Stimulated activated CD8-positive, alpha-beta memory T cell treated with anti-CD3 and anti-CD28 coated beads, Interleukin-4, amount 100 ng/mL, for 4 hours (primary cell): ENCODE measurements around the gene TMED8.
"Not testable (repeated sequence)": the region's sequence is repeated elsewhere in the genome, so short reads cannot be mapped to it uniquely, and the experiment has no call there.

Source experiments
- DNase-seq, 2 donors: peaks; one replicate each; pipeline ENCODE4 v3.0.0-alpha.2; 2020; ENCODE audit warnings: low read depth in 2 of 2, low spot score in 1 of 2

TMED8 gene

DNA sequence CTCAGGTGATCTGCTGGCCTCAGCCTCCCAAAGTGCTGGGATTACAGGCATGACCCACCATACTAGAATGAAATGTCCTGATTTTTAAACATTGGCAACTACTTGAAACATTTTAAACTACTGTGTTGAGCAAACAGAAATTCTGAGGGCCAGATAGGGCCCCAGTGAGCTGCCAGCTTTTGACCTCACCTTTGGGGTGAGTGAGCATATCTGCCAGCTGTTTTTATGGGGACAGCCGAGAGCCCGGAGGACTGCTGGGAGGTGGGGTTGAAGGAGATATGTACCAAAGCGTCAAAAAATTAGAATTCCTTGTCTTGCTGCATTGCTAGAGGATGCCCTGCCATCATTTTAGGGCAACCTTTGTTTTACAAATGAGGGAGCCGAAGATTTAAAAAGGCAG, 53.3 kb downstream of the TMED8 start:
- no peak for DNase-seq

- DNase-seq: no peak
Observed at GRCh38 chr14:77322951-77323350, 53.9 kb downstream of the TMED8 start.

DNA sequence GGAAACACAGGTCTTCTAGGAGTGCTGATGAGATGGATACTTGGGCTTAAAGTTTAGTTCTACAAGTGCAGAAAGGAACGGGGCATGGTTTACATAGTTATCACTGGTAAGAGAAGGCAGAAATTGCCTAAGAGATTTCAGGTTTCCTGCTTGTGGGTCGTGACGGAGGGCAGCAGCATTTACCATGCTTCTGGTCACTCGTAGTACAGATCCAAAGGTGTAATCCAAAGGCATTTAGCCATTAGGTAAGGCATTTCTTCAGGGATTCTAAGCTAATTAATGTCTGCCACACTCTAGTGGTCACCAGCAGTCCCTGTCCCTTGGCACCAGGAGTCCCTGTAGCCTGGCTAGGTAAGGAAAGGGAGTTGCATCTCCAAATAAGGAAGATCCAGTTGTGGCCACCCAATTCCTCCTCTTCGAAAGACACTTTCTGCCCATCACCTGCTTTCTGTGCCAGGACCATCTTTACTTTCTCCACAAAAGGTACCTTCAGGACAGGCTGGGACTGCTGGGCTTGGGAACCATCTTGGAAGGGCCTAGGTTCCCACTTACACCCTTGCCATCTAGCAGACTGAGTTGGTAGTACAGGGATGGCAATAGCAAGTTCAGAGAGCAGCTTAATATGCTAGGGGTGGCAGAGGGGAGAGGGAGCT, 54.5 kb downstream of the TMED8 start:
- no peak for DNase-seq

GRCh38 chr14:77320238-77320935, 56.5 kb downstream of the TMED8 start, which contains the start of gene POMT2:
TSS of gene POMT2 (minus strand) at chr14:77320883. CDS start at chr14:77320681, 202 bp downstream.
- peak; percentile 84 for DNase-seq

GRCh38 chr14:77319422-77319821, 57.5 kb downstream of the TMED8 start:
- no peak for DNase-seq

- not testable (repeated sequence) for DNase-seq
Observed at GRCh38 chr14:77318756-77319155, 58.1 kb downstream of the TMED8 start.

DNA sequence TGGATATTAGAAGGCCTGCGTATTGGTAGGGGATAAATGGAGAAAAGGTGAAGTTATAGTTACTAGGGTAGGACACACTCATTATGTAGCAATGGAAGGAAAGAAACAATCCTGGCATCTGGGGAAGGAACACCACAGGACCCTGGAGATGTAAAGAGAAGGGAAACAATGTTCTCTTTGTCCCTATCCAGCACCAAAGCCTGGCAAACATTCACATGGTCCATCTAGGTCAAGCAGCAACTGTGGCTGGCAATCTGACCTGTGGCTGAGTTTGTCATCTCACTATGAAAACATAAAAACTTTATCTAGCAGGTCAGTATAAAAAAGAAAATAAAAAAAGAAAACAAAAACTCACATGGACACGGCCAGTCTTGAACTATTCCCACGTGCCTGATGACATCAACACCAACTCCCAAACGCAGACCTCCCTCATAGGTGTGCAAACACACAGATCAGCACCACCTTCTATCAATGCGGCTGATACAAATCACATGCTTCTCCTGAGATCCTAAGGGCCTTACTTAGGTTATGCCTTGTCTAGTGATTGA, 58.8 kb downstream of the TMED8 start:
- DNase-seq: no peak

GRCh38 chr14:77316872-77317301, 60.0 kb downstream of the TMED8 start:
- DNase-seq: no peak

DNA sequence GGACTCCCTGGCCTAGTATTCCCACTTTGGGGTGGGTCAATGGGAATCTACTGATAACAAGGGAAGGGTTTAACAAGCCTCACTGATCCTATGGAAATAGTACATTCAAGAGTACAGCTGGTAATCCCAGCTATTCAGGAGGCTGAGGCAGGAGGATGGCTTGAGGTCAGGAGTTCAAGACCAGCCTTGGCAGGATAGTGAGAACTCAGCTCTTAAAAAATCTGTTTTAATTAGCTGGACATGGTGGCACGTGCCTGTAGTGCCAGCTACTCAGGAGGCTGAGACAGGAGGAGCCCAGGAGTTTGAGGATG, 60.7 kb downstream of the TMED8 start:
- no peak for DNase-seq

DNA sequence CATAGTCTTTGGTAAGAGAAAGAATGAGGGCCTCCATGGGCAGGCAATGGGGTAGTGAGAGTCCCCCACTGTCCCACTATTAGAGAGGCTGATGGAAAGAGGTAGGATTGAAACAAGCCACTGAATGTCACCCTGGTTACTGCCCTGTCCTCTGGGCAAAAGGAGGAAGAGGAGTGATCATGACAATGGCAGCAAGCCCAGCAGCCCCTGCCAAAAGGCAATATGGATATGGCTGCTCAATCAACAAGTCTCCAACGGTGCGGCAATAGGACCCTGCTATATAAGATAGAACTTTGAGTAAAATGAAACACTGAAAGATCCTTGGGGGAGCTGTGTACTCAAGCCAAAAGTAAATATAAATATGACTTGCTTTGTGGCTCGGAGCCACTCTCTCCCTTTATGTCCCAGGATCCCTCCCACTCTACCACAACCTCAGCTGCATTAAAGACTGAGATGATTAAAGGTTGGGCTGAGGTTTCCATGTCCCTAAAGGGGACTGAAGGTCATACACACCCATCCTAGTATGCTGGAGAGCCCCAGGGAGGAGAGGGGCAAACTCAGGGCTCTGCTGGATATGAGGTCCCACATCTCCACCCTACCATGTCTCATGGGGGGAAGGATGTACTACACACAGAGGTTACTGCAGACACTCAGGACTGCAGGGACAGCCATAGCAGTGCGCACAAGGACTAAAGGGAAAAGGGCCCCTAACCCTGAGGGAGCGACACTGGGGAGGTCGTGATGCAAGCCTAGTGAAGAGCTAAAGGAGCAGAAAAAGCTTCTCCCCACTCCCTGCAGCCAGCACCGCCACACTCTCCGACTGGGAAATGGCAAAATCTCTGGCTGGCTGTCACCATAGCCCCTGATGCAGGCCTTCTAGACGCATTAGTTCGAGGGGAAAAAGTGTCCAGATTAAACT, 62.1 kb downstream of the TMED8 start:
- no peak for DNase-seq

- DNase-seq: no peak
Observed at GRCh38 chr14:77314043-77314442, 62.9 kb downstream of the TMED8 start.

- no peak for DNase-seq
Observed at GRCh38 chr14:77313371-77313770, 63.5 kb downstream of the TMED8 start.

GRCh38 chr14:77311217-77311616, 65.7 kb downstream of the TMED8 start:
- DNase-seq: no peak

GRCh38 chr14:77310026-77310425, 66.9 kb downstream of the TMED8 start:
- no peak for DNase-seq

- no peak for DNase-seq
Observed at GRCh38 chr14:77309131-77309530, 67.8 kb downstream of the TMED8 start.

DNA sequence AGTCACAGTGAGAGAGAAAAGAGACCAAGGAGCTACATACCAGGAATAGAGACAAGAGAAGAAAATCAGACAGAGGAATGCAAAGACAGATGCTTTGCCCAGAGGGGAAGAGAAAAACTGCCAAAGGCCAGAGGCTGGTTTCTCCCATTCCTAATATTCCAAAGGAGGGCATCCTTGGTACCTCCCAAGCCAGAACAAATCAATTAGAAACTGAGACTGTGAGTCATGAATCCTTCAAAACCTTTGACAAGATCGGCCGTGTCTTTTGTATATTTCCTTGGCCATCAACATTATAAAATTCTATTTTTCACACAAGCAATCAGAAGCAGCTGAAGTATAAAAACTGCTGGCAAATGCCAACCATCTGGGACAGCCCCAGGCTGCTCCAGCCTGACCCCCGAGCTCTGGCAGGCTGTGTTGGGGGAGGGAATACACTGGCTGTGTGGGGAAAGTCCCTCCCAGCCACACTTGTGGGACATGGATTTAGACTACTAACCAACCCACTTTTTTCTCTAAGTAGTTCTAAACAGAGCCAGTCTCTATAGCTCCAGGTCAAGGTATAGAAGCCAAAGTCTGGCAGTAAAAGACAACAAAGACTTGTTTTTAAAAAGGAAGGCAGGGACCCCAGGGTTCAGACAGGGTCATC, 69.9 kb downstream of the TMED8 start:
- no peak for DNase-seq

GRCh38 chr14:77306416-77306815, 70.5 kb downstream of the TMED8 start:
- DNase-seq: no peak

GRCh38 chr14:77305696-77306095, 71.2 kb downstream of the TMED8 start:
- DNase-seq: no peak

DNA sequence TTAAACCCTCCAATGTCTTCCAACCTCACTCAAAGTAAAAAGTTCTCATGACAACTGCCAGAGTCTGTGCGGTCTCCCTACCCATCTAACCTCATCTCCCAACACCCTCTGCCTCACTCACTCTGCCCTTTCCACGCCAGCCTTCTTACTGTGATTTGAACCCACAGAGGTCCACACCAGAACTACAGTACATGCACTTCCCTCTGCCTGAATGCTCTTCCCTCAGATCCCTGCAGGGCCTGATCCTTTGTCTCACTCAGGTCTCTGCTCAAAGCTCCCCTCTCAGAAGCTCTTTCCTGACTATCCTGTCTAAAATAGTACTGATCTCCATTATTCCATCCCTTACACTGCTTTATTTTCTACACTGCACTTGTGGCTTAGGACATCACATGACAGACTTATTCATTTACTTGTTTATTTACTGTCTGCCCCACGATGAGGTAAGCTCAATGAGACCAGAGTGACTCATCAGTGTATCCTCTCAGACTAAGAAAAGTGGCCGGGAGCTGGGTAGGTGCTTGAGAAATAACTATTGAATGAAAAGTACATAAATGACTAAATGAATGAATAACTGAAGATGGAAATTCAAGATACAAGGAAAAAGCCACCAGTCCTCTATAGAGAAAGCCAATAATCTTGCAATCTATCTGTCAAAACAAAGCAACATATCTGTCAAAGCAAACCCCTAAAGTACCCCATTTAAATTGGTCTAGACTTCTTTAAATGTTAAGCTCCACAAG, 73.3 kb downstream of the TMED8 start:
- DNase-seq: no peak

DNA sequence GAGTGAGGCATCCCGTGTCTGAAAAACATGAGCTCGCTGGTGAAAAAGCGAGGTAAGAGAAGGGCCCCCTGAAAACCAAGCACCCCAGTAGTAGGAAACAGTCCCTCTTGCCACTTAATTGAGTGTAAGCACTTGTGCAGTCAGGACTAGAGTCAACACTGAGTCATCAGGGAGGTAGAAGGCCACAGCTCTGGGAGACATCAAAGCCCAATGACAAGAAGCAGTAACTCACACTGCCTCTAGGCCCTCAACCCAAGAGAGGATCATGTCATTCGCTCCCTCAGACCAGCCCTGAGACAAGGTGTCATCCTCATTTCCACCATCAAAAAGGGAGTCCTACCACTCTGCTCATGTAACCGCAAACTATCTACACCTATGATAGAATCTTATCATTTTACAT, 74.0 kb downstream of the TMED8 start:
- DNase-seq: peak in 1 of 2 donors; percentile 4
